GM10847 (cell line): ENCODE measurements around the gene MATK.

Experiments used
- POLR2A ChIP-seq: IDR thresholded peaks from 2 replicates; pipeline ENCODE4 v1.6.1; 2011; ENCODE audit not compliant: insufficient read length; ENCODE audit errors: extremely low read depth

Gene MATK

GRCh38 chr19:3785938-3786824, at the start of gene MATK:
Gene MATK (minus strand): TSS chr19:3786381. CDS start chr19:3785135, 1,246 bp downstream.
- TF ChIP-seq POLR2A, result no peak

GRCh38 chr19:3835055-3835435, 48.9 kb upstream of the MATK start:
- TF ChIP-seq POLR2A, result no peak

DNA sequence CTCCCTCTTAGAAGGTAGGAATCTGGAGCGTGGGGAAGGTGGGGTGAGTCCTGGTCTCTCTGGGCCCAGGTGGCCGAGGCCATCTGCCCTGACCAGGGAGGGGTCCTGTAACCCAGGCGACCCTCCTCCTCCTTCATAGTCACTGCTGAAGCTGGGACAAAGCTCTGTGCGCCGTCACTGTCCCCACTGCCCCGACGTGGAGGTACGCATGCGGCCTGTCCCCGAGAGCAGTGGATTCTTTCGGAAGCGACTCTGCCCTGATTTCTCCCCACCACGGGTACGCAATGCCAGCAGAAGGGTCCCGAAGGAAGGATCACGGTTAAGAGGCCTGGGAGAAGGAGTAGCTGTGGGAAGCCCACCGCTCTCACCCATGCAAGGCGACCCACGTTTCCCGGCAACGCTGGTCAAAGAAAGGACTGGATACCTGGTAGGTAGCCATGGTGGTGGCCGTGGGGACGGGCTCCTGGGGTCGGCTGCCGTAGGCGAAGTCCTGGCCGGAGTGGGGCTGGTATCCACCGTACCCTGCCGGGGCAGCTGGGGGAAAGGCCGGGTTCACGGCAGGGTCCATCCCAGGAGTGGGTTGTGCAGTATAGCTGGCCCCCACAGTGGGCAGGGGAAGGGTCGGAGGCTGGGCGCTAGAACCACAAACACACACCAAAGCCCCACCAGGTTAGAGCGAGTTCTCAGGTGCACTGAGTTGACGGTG, 48.3 kb upstream of the MATK start:
- no peak for TF ChIP-seq POLR2A

DNA sequence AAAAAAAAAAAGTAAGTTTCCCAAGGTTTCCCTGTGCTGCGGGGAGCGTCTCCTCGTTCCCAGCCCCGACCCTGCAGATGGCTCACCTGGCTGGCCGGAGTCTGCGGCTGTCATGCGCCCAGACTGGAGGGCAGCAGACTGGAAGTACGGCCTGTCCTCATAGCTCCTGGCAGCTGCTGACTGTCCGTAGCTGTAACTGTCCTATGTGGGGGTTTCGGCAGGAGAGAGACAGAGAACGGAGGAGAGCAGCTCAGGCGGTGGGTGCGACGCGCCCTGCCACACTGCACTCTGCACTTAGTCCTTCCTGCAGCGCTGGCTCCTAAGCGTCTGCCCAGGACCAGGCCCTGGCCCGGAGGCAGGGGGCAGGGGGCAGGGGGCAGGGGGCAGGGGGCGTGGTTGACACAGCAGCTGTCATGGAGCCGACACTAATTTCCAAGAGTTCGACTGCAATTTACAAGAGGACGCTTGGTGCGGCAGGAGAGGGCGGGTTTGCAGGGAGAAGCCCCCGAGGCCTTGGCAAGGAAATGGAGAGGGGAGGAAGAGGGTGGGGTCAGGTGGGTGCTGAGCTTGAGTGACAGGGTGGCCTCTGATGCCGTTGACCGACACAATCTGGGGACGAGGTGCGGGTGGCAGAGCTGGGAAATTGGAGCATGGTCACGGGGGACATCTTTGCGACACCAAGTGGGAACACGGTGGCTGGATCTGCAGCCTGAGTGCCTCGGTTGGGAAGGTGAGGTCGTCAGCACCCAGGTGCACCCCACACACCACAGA, 47.6 kb upstream of the MATK start:
- no peak for TF ChIP-seq POLR2A

- TF ChIP-seq POLR2A, result no peak
Observed at GRCh38 chr19:3832001-3832400, 45.8 kb upstream of the MATK start.

GRCh38 chr19:3831601-3832000, 45.4 kb upstream of the MATK start:
- no peak for TF ChIP-seq POLR2A

- TF ChIP-seq POLR2A, result no peak
Observed at GRCh38 chr19:3830621-3831589, 44.7 kb upstream of the MATK start.

- TF ChIP-seq POLR2A, result no peak
Observed at GRCh38 chr19:3827306-3827705, 41.1 kb upstream of the MATK start.

DNA sequence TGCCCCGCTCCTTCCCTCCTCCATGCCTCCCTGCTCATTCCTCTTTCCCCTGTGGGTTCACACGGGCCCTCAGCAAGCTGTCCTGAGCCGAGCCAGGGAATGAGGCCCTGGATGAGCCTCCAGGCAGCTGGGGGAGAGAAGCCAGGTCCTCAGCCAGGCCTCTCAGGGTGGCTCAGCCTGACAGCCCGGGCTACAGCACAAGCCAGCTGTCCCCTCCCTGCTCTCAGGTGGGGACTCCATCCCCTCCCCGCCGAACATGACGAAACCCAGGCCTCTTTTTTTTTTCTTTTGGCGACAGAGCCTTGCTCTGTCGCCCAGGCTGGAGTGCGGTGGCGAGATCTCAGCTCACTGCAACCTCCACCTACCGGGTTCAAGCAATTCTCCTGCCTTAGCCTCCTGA, 40.0 kb upstream of the MATK start:
- no peak for TF ChIP-seq POLR2A

- TF ChIP-seq POLR2A, result no peak
Observed at GRCh38 chr19:3825286-3825956, 39.2 kb upstream of the MATK start.

DNA sequence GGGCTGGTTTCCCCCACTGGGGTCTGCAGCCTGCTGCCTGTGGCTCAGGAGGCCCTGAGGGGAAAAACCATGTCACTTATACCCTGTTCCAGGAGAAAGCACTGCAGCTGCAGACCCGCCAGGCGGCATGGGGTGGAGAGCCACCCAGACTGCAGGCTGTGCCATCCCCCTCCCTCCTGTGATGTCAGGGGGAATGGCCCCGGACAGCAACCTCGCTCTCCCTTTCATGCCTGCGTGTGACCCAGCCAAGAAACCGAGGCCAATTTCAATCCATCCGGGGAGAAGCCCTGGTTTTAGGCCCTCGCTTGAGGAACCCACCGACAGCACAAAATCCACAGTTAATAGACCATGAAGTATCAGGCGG, 37.2 kb upstream of the MATK start:
- no peak for TF ChIP-seq POLR2A

DNA sequence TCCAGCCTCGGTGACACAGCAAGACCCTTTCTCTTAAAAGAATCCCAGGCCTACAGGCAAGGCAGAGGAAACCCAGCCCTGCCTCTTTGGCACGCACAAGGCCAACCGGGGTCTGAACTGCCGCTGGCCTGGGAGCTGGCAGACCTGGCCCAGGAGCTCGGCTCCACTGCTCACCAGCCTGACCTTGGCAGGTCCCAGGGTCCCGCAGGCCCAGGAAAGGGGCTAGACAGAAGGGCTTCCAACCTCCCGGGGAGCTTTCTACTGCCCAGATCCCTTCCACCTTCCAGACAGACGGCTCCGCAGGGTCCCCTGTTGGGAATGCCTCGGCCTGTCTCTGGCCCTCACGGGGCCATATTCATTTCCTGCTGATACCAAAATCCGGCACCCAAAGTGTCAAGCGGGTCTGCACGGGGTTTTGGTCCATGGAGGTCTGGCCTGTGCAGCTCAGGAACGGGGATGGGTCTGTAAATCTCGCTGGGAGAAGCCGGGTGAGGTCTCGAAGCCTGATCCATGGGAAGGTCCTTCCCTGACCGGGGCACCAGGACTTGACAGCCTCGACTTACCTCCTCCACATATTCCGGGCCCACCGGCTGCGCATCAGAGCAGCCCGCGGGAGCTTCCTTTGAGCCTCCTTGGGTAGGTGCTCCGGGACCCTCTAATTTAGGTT, 36.6 kb upstream of the MATK start:
- no peak for TF ChIP-seq POLR2A

GRCh38 chr19:3821857-3822364, 35.7 kb upstream of the MATK start:
- no peak for TF ChIP-seq POLR2A

GRCh38 chr19:3821156-3821555, 35.0 kb upstream of the MATK start:
- TF ChIP-seq POLR2A, result no peak

- no peak for TF ChIP-seq POLR2A
Observed at GRCh38 chr19:3819989-3820388, 33.8 kb upstream of the MATK start.
